ENCODE measurements around the gene FBXO31. TPM values are rescaled to one million over a fixed set of nuclear protein-coding genes. Genes with fewer than 3 reads are reported as not detected.

The FBXO31 gene
- total and polyA plus RNA-seq, 2 of the 13 experiments (the other 11 are each of a cell fraction or from before 2014, with no cell fraction given) = 92.4 to 101 TPM

GRCh38 chr16:87303962-87304521, 79.5 kb downstream of the FBXO31 start (continued):
- TF ChIP-seq, protein P1, sequence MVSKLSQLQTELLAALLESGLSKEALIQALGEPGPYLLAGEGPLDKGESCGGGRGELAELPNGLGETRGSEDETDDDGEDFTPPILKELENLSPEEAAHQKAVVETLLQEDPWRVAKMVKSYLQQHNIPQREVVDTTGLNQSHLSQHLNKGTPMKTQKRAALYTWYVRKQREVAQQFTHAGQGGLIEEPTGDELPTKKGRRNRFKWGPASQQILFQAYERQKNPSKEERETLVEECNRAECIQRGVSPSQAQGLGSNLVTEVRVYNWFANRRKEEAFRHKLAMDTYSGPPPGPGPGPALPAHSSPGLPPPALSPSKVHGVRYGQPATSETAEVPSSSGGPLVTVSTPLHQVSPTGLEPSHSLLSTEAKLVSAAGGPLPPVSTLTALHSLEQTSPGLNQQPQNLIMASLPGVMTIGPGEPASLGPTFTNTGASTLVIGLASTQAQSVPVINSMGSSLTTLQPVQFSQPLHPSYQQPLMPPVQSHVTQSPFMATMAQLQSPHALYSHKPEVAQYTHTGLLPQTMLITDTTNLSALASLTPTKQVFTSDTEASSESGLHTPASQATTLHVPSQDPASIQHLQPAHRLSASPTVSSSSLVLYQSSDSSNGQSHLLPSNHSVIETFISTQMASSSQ (IDR thresholded peaks at IDR 0.05; ENCODE audit: low read depth) = no peak
- TF ChIP-seq, protein P1 (CRISPR knock-in tag; IDR thresholded peaks at IDR 0.05; ENCODE audit: borderline replicate concordance) = no peak
- no peak for TF ChIP-seq PHF8 (CRISPR knock-in tag; IDR thresholded peaks at IDR 0.05)
- TF ChIP-seq GMEB2 (CRISPR knock-in tag; IDR thresholded peaks at IDR 0.05; ENCODE audit: low read depth) = no peak
- no peak for TF ChIP-seq CCAR2 (optimal IDR thresholded peaks at IDR 0.05; ENCODE audit: low read depth, low read length)

DNA sequence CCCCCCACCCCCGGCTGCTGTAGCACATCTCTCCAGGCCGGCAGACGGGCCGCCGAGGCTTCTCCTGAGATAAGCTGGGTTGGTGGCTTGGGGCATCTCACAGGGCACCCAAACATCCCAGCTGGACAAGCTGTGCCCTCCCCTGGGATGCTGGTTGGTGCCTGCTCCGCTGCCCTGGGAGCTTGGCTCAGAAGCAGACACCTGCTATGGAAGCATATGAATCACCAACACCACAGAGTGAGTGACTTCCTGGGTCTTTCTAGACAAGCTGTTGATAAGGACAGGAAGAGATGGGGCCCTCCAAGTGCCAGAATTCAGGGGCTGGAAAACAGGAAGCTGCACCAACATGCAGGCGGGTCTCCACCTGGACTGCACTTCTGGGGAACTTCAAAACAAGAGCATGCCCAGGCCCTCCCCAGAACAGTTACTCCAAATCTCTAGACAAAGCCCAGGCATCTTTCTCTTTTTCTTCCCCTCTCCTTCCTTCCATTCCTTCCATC, 80.1 kb downstream of the FBXO31 start:
- ATAC-seq (peak; percentile 30; the same call in 1 of the 3 replicates), FAIRE-seq (no peak), DNase-seq (ENCODE audit: low spot score) (peak; percentile 25)
- Histone ChIP-seq H3K4me3 (replicated peaks in 1 of 3; ENCODE audit: insufficient read depth in 1 of 3, low read depth in 2 of 3, low read length in 3 of 3) (no peak overlapping the region), H3K27me3 (ENCODE audit: control insufficient read depth in 1 of 2, insufficient read depth in 2 of 2, low read length in 2 of 2) (no peaks in the 10 kb centered on the region), H3K9me3 (ENCODE audit: low read length) (no peaks in the 10 kb centered on the region), H3K79me2 (ENCODE audit: insufficient read depth, low read length) (no peaks in the 10 kb centered on the region), H3K9ac (ENCODE audit: insufficient read depth, low read depth, low read length) (no peak overlapping the region), H3K27ac (ENCODE audit: extremely low read length, insufficient read depth, low read length) (no peak overlapping the region), H3K4me2 (ENCODE audit: low read depth, low read length) (no peak overlapping the region; the same call in 1 of the 2 replicates), H2AFZ (ENCODE audit: low read length) (no peak overlapping the region), H3K36me3 (replicated peaks in 1 of 2; ENCODE audit: control insufficient read depth in 1 of 2, insufficient read depth in 2 of 2, low read length in 2 of 2) (no peaks in the 10 kb centered on the region; a peak in 1 of 5 replicates), H3K4me1 (ENCODE audit: insufficient read depth, low read length) (peaks cover 8% of the 10 kb centered on the region), H4K20me1 (ENCODE audit: insufficient read depth, low read length) (no peaks in the 10 kb centered on the region)
- intact Hi-C loops (cut with micrococcal nuclease; ENCODE audit: unreplicated experiment) (no loop called here), in situ Hi-C loops (cut with HindIII; ENCODE audit: extremely low pct_ligation_motif_present, low pct_unique_long_range_greater_than_20kb) (no loop called here)
- no TSS peak for BruUV-seq (replicated peaks)
- POLR2A ChIA-PET = no interaction called here
- CTCF ChIA-PET (ENCODE audit: low intra/inter-chr PET ratio, low total read pairs) = no interaction called here
- WGBS (ENCODE audit: low lambda C conversion rate) = 94% methylated on average over 2 of the region's 7 CpGs
- TF ChIP-seq MIER3 (CRISPR knock-in tag; IDR thresholded peaks at IDR 0.05; ENCODE audit: borderline replicate concordance) (no peak), ZNF740 (CRISPR knock-in tag; IDR thresholded peaks at IDR 0.05) (no peak), SIN3B (IDR thresholded peaks at IDR 0.05; ENCODE audit: low read length) (no peak), NFE2L1 (CRISPR knock-in tag; IDR thresholded peaks at IDR 0.05; ENCODE audit: borderline replicate concordance) (no peak), GABPA (IDR thresholded peaks at IDR 0.05; ENCODE audit: low read depth, low read length) (no peak), GABPA (CRISPR knock-in tag; IDR thresholded peaks at IDR 0.05; ENCODE audit: low read depth) (peak; percentile 86), GABPB1 (CRISPR knock-in tag; IDR thresholded peaks at IDR 0.05) (peak; percentile 50), ZNF569 (CRISPR knock-in tag; IDR thresholded peaks at IDR 0.05; ENCODE audit: borderline replicate concordance) (no peak), HIVEP1 (CRISPR knock-in tag; IDR thresholded peaks at IDR 0.05) (no peak), ZNF350 (CRISPR knock-in tag; IDR thresholded peaks at IDR 0.05; ENCODE audit: borderline replicate concordance, low read depth) (no peak), ZNF75D (CRISPR knock-in tag; IDR thresholded peaks at IDR 0.05; ENCODE audit: borderline replicate concordance) (no peak), NR1H2 (CRISPR knock-in tag; IDR thresholded peaks at IDR 0.05; ENCODE audit: borderline replicate concordance, low read depth) (no peak), POLR2A (IDR thresholded peaks at IDR 0.05; ENCODE audit: insufficient read depth in 1 of 2, low read depth in 2 of 2, low read length in 2 of 2) (no peak), CREB1 (IDR thresholded peaks at IDR 0.05) (no peak), CREB1 (CRISPR knock-in tag; IDR thresholded peaks at IDR 0.05) (no peak)

Measured in HepG2 (cell line).